ENCODE measurements around the gene LTB4R.

DNA sequence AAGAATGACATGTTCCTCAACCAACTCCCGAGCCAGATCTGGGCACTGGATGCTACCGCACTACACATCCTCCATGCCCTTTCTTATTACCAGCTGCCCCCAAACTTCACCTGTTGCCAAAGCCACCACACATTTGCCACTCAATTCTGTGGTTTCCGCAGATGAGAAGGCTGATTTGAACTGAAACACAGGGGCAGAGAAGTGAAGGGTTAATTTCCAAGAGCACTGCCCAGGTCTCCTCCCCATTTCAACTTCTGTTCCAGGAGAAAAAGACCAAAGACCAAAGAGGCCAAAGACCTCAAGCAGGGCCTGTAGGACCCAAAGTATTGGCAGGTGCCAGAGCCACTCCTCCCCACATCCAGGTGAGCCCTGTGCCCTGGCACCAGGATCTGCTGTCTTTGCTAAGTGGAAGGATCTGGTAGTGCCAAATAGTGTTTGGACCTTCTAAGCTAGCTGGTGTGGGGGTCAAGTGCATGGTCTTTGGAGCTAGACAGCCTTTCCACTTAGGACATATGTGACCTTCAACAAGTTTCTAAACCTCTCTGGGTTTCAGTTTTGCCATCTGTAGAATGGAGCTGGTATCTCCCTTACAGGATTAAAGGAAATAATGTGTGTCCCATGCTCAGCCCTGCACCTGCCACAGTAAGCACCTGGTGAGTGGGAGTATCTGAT, 19.7 kb upstream of the LTB4R start:
- TF ChIP-seq POLR2A (IDR thresholded peaks at IDR 0.05), result no peak
- TF ChIP-seq, protein P1, sequence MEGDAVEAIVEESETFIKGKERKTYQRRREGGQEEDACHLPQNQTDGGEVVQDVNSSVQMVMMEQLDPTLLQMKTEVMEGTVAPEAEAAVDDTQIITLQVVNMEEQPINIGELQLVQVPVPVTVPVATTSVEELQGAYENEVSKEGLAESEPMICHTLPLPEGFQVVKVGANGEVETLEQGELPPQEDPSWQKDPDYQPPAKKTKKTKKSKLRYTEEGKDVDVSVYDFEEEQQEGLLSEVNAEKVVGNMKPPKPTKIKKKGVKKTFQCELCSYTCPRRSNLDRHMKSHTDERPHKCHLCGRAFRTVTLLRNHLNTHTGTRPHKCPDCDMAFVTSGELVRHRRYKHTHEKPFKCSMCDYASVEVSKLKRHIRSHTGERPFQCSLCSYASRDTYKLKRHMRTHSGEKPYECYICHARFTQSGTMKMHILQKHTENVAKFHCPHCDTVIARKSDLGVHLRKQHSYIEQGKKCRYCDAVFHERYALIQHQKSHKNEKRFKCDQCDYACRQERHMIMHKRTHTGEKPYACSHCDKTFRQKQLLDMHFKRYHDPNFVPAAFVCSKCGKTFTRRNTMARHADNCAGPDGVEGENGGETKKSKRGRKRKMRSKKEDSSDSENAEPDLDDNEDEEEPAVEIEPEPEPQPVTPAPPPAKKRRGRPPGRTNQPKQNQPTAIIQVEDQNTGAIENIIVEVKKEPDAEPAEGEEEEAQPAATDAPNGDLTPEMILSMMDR (IDR thresholded peaks at IDR 0.05 in 4 of 5, conservative IDR thresholded peaks at IDR 0.05 in 1 of 5), result no peak

Data from gastrocnemius medialis (tissue), 4 donors.